PFSK-1 (cell line): ENCODE measurements around the gene LMNTD1.

Experiments
- FOXP2 ChIP-seq: optimal IDR thresholded peaks from 2 replicates; pipeline ENCODE3; 2011; ENCODE audit warnings: borderline replicate concordance, control low read depth, inconsistent platforms; ENCODE audit not compliant: insufficient read depth; ENCODE audit errors: extremely low read length, extremely low read depth
- POLR2AphosphoS5 ChIP-seq: IDR thresholded peaks from 2 replicates; pipeline ENCODE4 v1.6.1; 2012; ENCODE audit warnings: low read depth, mild to moderate bottlenecking, control low read depth, low read length, moderate library complexity
- REST ChIP-seq, 2 experiments: IDR thresholded peaks; 2 replicates each; pipeline versions ENCODE4 v1.6.1 to v1.8.0; 2011 to 2012; ENCODE audit warnings: low read depth in 2 of 2, low read length in 2 of 2, control low read depth in 1 of 2, inconsistent platforms in 1 of 2, mild to moderate bottlenecking in 1 of 2, moderate library complexity in 1 of 2; ENCODE audit not compliant: insufficient read depth in 1 of 2
- SIN3A ChIP-seq: IDR thresholded peaks from 2 replicates; pipeline ENCODE4 v1.6.1; 2012; ENCODE audit warnings: mild to moderate bottlenecking, low read length, moderate library complexity, borderline replicate concordance; ENCODE audit not compliant: insufficient read depth
- TAF1 ChIP-seq: IDR thresholded peaks from 2 replicates; pipeline ENCODE4 v1.6.1; 2012; ENCODE audit warnings: low read length, control low read depth, borderline replicate concordance; ENCODE audit not compliant: insufficient read depth

The LMNTD1 gene

GRCh38 chr12:25493682-25494081 lies 59.4 kb downstream of the LMNTD1 start:
- TF ChIP-seq REST (IDR thresholded peaks at IDR 0.05; ENCODE audit: insufficient read depth in 1 of 2, low read depth in 2 of 2, low read length in 2 of 2) (no peak), FOXP2 (no peak), TAF1 (no peak), SIN3A (no peak), POLR2AphosphoS5 (no peak)

DNA sequence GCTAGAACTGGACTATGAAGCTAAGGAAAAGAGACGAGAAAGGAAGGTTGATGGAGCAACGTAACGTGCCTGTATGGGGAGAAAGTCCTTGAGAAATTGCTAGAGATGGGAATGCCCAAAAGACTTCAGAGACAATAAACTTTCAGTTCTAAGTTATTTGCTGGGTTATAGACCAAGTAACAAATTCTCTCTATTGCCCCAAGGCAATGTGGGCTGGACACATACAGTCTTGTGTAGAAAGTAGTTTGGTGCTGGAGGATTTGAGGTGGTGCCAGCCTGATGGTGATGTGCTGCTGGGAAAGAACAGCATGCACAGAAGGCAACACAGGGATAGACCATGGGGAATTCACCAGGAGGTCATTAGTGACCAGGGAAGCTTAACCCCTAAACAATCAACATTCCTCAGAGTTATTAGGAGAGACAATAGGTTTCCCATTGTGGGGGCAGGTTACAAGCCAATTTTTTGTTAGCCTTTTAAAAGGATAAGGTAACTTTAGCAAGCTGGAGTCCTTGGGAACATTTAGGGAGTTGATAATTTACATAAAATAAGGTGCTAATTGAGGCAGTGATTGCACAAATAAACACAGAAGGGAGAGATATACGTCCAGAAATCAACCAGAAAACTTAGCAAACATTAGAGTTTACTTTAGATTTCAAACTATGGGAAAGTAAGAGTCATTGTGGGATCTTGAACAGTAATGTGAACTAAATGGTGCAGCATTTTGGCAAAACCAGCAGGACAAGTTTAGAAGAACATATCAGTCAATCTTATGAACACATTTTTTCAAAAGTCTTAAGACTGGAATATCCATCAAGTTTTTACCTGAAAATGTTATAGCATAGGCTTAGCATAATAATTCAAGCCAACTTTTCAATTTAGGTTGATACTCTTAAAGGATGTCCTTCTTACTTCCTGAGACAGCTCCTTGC lies 61.4 kb downstream of the LMNTD1 start:
- no peak for TF ChIP-seq REST (IDR thresholded peaks at IDR 0.05; ENCODE audit: insufficient read depth in 1 of 2, low read depth in 2 of 2, low read length in 2 of 2)
- no peak for TF ChIP-seq SIN3A
- TF ChIP-seq POLR2AphosphoS5, result no peak
- TF ChIP-seq FOXP2, result no peak
- TF ChIP-seq TAF1, result no peak

DNA sequence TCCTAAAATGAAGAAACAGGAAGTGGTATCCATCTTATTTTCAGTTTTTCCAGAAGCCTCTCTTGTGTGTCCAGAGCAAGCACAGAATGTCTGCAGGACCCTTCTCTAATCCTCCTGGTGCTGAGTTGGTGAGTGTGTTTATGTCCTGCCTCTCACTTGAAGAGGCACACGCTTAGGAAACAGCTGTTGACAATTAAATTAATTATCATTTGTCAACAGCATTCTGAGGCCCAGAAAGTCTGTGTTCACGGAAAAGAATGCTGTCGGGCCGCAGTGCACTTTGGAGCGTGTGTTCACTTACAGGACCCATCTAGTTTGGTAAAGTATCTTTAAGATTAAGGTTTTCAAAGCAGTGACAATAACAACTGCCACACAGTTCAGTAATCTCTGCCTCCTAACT lies 70.5 kb downstream of the LMNTD1 start:
- TF ChIP-seq TAF1 (no peak), REST (IDR thresholded peaks at IDR 0.05; ENCODE audit: insufficient read depth in 1 of 2, low read depth in 2 of 2, low read length in 2 of 2) (no peak)

DNA sequence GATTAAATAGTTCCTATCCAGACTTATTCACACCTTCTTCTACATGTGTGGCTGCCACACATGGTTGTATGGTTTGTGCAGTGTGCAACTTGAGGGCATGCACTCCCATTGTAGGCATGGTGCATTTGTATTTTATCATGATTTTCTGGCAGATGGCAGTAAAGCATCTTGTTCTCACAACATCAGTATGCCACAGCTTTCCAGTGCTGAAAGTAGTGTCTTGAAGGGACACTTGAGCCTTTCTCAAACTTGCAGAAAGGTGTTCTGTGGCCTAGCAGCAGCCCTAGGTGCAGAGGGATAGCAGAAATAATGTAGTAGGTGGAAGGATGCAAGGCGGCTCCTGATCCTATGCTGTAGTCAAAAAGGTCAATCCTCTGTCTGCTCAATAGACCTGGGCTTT lies 72.9 kb downstream of the LMNTD1 start:
- TF ChIP-seq TAF1, result no peak

- TF ChIP-seq TAF1 (no peak), REST (IDR thresholded peaks at IDR 0.05; ENCODE audit: insufficient read depth in 1 of 2, low read depth in 2 of 2, low read length in 2 of 2) (no peak), FOXP2 (no peak), SIN3A (no peak), POLR2AphosphoS5 (no peak)
Measured at GRCh38 chr12:25477217-25477616, 75.9 kb downstream of the LMNTD1 start.
